PC-3 (cell line): ENCODE measurements around the gene TTC39A. TPM values are rescaled to one million over a fixed set of nuclear protein-coding genes. Genes with fewer than 3 reads are reported as not detected.

Experiments
- ATAC-seq: fragments of 200-7000 bp; cut with Tn5 transposase; 2 replicates; pipeline ENCODE4 v1.9.1; 2020; ENCODE audit warnings: mild to moderate bottlenecking, moderate library complexity
- BruUV-seq: library from RNA; stranded (reverse); fragments of 400-500 nt; replicated peaks from 2 replicates; lab custom pipeline; 2021; lab: Mats Ljungman, UMichigan
- CTCF ChIA-PET: fragments of 300-600 bp; sonication (Branson Sonifier 250); formaldehyde crosslinking; loops from one replicate; lab custom pipeline; 2022; ENCODE audit warnings: antibody characterized with exemption; lab: Charles Lee
- POLR2A ChIA-PET: fragments of 300-600 bp; sonication (Branson Sonifier 250); formaldehyde crosslinking; loops from one replicate; lab custom pipeline; 2022; ENCODE audit warnings: antibody characterized with exemption; ENCODE audit not compliant: unreplicated experiment; lab: Charles Lee
- DNase-seq: peaks from one replicate; pipeline ENCODE4 v3.0.0-alpha.2; 2015
- H2AFZ ChIP-seq: fragments of 300-600 bp; sonication (generic); 2 replicates; pipeline ENCODE4 v1.6.0; 2016; ENCODE audit warnings: antibody characterized with exemption, low read length
- H3F3A ChIP-seq: fragments of 300-600 bp; sonication (generic); one replicate; pipeline ENCODE4 v1.6.0; 2017; ENCODE audit warnings: antibody characterized with exemption, low read length, control low read depth, mild to moderate bottlenecking; ENCODE audit not compliant: unreplicated experiment
- H3K27ac ChIP-seq: fragments of 300-600 bp; sonication (generic); 2 replicates; pipeline ENCODE4 v1.5.1; 2016; ENCODE audit warnings: mild to moderate bottlenecking, low read length
- H3K27me3 ChIP-seq: fragments of 300-600 bp; sonication (generic); 2 replicates; pipeline ENCODE4 v1.6.1; 2016; ENCODE audit warnings: low read length, mixed read lengths
- H3K36me3 ChIP-seq: fragments of 300-600 bp; sonication (generic); 2 replicates; pipeline ENCODE4 v1.6.1; 2016; ENCODE audit warnings: low read depth, mixed run types, low read length, mixed read lengths
- H3K4me1 ChIP-seq: fragments of 300-600 bp; sonication (generic); 2 replicates; pipeline ENCODE4 v1.5.1; 2016; ENCODE audit warnings: low read length; ENCODE audit not compliant: insufficient read depth
- H3K4me2 ChIP-seq: fragments of 300-600 bp; sonication (generic); 2 replicates; pipeline ENCODE4 v1.6.0; 2016; ENCODE audit warnings: low read length
- H3K4me3 ChIP-seq: fragments of 300-600 bp; sonication (generic); 2 replicates; pipeline ENCODE4 v1.5.1; 2016; ENCODE audit warnings: mild to moderate bottlenecking, low read length, mixed read lengths
- H3K79me2 ChIP-seq: fragments of 300-600 bp; sonication (generic); 2 replicates; pipeline ENCODE4 v1.6.1; 2017; ENCODE audit warnings: low read length, mixed read lengths
- H3K9ac ChIP-seq: fragments of 300-600 bp; sonication (generic); 2 replicates; pipeline ENCODE4 v1.6.0; 2016; ENCODE audit warnings: mild to moderate bottlenecking, low read length
- H3K9me2 ChIP-seq: fragments of 300-600 bp; sonication (generic); replicated peaks from 2 replicates; pipeline ENCODE4 v1.6.1; 2016; ENCODE audit warnings: mixed run types, low read length, mixed read lengths
- H3K9me3 ChIP-seq: fragments of 300-600 bp; sonication (generic); 2 replicates; pipeline ENCODE4 v1.6.1; 2016; ENCODE audit warnings: low read length, mixed read lengths
- H4K20me1 ChIP-seq: fragments of 300-600 bp; sonication (generic); 2 replicates; pipeline ENCODE4 v1.6.1; 2016; ENCODE audit warnings: low read length, mixed read lengths
- CTCF ChIP-seq: fragments of 300-600 bp; sonication (generic); conservative IDR thresholded peaks from 2 replicates; pipeline ENCODE4 v1.5.1; 2017; ENCODE audit warnings: antibody characterized with exemption, low read depth, mild to moderate bottlenecking, low read length
- EZH2 ChIP-seq: fragments of 300-600 bp; sonication (generic); IDR thresholded peaks from one replicate; pipeline ENCODE4 v1.6.1; 2017; ENCODE audit warnings: antibody characterized with exemption, mild to moderate bottlenecking, low read length; ENCODE audit not compliant: unreplicated experiment
- EZH2phosphoT487 ChIP-seq: fragments of 300-600 bp; sonication (generic); IDR thresholded peaks from 2 replicates; pipeline ENCODE4 v1.6.1; 2018; ENCODE audit warnings: mild to moderate bottlenecking, antibody characterized with exemption, low read length, borderline replicate concordance
- intact Hi-C: fragments of 100-400 bp; cut with micrococcal nuclease; formaldehyde crosslinking; loops from 2 replicates; pipeline ENCODE4 v1.9.0; 2023
- total RNA-seq: library from RNA; depleted of rRNA; stranded (reverse); fragments of >200 nt; gene quantifications from 2 replicates; pipeline ENCODE4 v1.2.3, GENCODE V29; 2014

The TTC39A gene
- total RNA-seq, 1 experiment from 2014 or later = 11.1 TPM

- H4K20me1 ChIP-seq = no peaks in the 10 kb centered on the region
- CTCF ChIA-PET = no interaction called here
- POLR2A ChIA-PET = no interaction called here
- no peaks in the 10 kb centered on the region for H3K4me1 ChIP-seq
- no peak overlapping the region for H3K4me2 ChIP-seq
- no peaks in the 10 kb centered on the region for H3K36me3 ChIP-seq
- H3K27ac ChIP-seq = no peak overlapping the region
- H3K9ac ChIP-seq = no peak overlapping the region
- DNase-seq (no peak), ATAC-seq (no peak; the same call in 1 of the 2 replicates)
- no peaks in the 10 kb centered on the region for H3K79me2 ChIP-seq
- peaks cover 3% of the 10 kb centered on the region for H3F3A ChIP-seq
- no TSS peak for BruUV-seq
- H3K27me3 ChIP-seq = no peaks in the 10 kb centered on the region
- H3K4me3 ChIP-seq = no peak overlapping the region
- H3K9me2 ChIP-seq = no peaks in the 10 kb centered on the region
- H3K9me3 ChIP-seq = no peaks in the 10 kb centered on the region
- no peak overlapping the region for H2AFZ ChIP-seq
- no peak for TF ChIP-seq EZH2phosphoT487
- TF ChIP-seq CTCF = peak; percentile 29; the same call in 1 of the 2 replicates
- intact Hi-C loops = no loop called here
These were observed 11.6 kb upstream of the TTC39A start for GRCh38 chr1:51341876-51342496.

- no peaks in the 10 kb centered on the region for H3K36me3 ChIP-seq
- ChIA-PET CTCF (no interaction called here), POLR2A (no interaction called here)
- no peaks in the 10 kb centered on the region for H3K4me1 ChIP-seq
- no peak for DNase-seq
- TF ChIP-seq EZH2 (no peak), EZH2phosphoT487 (no peak), CTCF (no peak)
- H2AFZ ChIP-seq = no peak overlapping the region
- no peak for ATAC-seq
- peaks cover 3% of the 10 kb centered on the region for H3F3A ChIP-seq
- no peaks in the 10 kb centered on the region for H3K79me2 ChIP-seq
- no peaks in the 10 kb centered on the region for H3K9me3 ChIP-seq
- H3K27ac ChIP-seq = no peak overlapping the region
- H3K27me3 ChIP-seq = no peaks in the 10 kb centered on the region
- no TSS peak for BruUV-seq
- no peaks in the 10 kb centered on the region for H3K9me2 ChIP-seq
- H3K4me3 ChIP-seq = no peak overlapping the region
- H3K9ac ChIP-seq = no peak overlapping the region
- H3K4me2 ChIP-seq = no peak overlapping the region
- H4K20me1 ChIP-seq = no peaks in the 10 kb centered on the region
- intact Hi-C loops = no loop called here
These were observed 10.0 kb upstream of the TTC39A start for GRCh38 chr1:51340380-51340779.

- Histone ChIP-seq H3K36me3 (no peaks in the 10 kb centered on the region), H4K20me1 (no peaks in the 10 kb centered on the region), H3K9ac (no peak overlapping the region), H3K79me2 (no peaks in the 10 kb centered on the region), H3K4me2 (no peak overlapping the region), H3K9me2 (no peaks in the 10 kb centered on the region), H3K9me3 (no peaks in the 10 kb centered on the region), H3F3A (peaks cover 3% of the 10 kb centered on the region), H3K27me3 (no peaks in the 10 kb centered on the region), H2AFZ (no peak overlapping the region), H3K27ac (no peak overlapping the region), H3K4me1 (peaks cover 10% of the 10 kb centered on the region), H3K4me3 (no peak overlapping the region)
- ChIA-PET CTCF (interaction anchor here (0.5 kb wide), 1 partner anchor 40 kb away, joined by 3 read pairs; no protein-coding TSS in a partner anchor), POLR2A (no interaction called here)
- ATAC-seq (no peak), DNase-seq (no peak)
- intact Hi-C loops = no loop called here
- BruUV-seq = no TSS peak
- TF ChIP-seq CTCF = no peak
- TF ChIP-seq EZH2phosphoT487 = no peak
- TF ChIP-seq EZH2 = no peak
These were observed 6.3 kb upstream of the TTC39A start for GRCh38 chr1:51336711-51337110.
